ENCODE results near the gene CNN1.

Gene CNN1

DNA sequence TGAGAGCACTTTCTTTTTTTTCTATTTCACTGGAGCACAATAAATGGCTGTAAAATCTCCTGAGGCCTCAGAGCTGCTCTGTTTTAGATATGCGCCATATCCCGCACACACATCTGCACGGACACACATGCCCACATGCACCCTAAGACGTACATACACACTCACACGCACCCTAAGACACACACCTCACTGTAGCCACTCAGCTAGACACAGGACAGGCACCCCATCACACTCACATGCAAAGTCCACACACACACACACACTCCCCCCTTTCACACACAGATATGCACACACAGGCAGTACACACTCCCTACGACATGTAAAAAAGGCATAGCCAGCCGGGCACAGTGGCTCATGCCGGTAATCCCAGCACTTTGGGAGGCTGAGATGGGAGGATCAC, 11.6 kb downstream of the CNN1 start:
- TF ChIP-seq NFIC (IDR thresholded peaks at IDR 0.05) (no peak), EP300 (IDR thresholded peaks at IDR 0.05; ENCODE audit: borderline replicate concordance) (no peak), CEBPB (IDR thresholded peaks at IDR 0.05) (no peak), RAD21 (IDR thresholded peaks at IDR 0.05; ENCODE audit: low read depth) (no peak), CREB1 (IDR thresholded peaks at IDR 0.05; ENCODE audit: low read depth) (no peak), TAF1 (IDR thresholded peaks at IDR 0.05; ENCODE audit: low read depth) (no peak), YY1 (IDR thresholded peaks at IDR 0.05; ENCODE audit: low read depth) (no peak)
- TF ChIP-seq, protein P1, sequence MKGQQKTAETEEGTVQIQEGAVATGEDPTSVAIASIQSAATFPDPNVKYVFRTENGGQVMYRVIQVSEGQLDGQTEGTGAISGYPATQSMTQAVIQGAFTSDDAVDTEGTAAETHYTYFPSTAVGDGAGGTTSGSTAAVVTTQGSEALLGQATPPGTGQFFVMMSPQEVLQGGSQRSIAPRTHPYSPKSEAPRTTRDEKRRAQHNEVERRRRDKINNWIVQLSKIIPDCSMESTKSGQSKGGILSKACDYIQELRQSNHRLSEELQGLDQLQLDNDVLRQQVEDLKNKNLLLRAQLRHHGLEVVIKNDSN (IDR thresholded peaks at IDR 0.05) = no peak
- TF ChIP-seq, protein P2, sequence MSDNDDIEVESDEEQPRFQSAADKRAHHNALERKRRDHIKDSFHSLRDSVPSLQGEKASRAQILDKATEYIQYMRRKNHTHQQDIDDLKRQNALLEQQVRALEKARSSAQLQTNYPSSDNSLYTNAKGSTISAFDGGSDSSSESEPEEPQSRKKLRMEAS (IDR thresholded peaks at IDR 0.05) = no peak
- TF ChIP-seq, protein P3, sequence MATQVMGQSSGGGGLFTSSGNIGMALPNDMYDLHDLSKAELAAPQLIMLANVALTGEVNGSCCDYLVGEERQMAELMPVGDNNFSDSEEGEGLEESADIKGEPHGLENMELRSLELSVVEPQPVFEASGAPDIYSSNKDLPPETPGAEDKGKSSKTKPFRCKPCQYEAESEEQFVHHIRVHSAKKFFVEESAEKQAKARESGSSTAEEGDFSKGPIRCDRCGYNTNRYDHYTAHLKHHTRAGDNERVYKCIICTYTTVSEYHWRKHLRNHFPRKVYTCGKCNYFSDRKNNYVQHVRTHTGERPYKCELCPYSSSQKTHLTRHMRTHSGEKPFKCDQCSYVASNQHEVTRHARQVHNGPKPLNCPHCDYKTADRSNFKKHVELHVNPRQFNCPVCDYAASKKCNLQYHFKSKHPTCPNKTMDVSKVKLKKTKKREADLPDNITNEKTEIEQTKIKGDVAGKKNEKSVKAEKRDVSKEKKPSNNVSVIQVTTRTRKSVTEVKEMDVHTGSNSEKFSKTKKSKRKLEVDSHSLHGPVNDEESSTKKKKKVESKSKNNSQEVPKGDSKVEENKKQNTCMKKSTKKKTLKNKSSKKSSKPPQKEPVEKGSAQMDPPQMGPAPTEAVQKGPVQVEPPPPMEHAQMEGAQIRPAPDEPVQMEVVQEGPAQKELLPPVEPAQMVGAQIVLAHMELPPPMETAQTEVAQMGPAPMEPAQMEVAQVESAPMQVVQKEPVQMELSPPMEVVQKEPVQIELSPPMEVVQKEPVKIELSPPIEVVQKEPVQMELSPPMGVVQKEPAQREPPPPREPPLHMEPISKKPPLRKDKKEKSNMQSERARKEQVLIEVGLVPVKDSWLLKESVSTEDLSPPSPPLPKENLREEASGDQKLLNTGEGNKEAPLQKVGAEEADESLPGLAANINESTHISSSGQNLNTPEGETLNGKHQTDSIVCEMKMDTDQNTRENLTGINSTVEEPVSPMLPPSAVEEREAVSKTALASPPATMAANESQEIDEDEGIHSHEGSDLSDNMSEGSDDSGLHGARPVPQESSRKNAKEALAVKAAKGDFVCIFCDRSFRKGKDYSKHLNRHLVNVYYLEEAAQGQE (IDR thresholded peaks at IDR 0.05; ENCODE audit: low read depth) = no peak

DNA sequence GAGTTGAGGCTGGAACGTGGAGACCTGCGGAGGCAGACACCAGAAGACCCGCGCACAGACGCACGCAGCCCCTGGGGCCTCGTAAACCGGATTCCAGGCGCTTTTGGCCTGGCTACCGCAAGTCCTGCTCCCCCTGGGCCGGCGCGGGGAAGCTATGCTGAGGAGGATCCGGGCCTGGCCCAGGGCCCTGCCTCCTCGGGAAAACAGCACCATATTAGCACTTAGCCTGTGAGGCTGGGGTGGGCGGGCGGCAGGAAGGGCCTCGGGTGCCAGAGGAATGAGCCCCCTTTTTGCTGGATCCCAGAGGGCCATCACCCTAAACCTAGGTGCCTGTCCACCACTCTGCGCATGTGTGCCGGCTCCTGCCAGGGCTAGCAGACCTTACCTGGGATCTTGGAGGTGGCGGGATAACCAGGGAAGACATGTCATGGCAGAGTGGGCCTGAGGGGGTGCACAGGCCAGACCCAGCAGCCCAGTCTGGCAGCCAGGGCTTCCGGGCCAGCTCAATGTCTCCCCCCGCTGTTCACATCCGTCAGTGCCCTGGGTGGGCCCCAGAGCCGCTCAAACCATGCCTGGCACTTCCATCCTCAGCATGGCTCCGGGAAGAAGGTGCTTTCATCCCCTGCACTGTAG, 13.1 kb downstream of the CNN1 start:
- TF ChIP-seq TCF12 (IDR thresholded peaks at IDR 0.05; ENCODE audit: low read depth) (no peak), RAD21 (IDR thresholded peaks at IDR 0.05; ENCODE audit: low read depth) (peak; percentile 38; the same call in 1 of the 2 replicates)

DNA sequence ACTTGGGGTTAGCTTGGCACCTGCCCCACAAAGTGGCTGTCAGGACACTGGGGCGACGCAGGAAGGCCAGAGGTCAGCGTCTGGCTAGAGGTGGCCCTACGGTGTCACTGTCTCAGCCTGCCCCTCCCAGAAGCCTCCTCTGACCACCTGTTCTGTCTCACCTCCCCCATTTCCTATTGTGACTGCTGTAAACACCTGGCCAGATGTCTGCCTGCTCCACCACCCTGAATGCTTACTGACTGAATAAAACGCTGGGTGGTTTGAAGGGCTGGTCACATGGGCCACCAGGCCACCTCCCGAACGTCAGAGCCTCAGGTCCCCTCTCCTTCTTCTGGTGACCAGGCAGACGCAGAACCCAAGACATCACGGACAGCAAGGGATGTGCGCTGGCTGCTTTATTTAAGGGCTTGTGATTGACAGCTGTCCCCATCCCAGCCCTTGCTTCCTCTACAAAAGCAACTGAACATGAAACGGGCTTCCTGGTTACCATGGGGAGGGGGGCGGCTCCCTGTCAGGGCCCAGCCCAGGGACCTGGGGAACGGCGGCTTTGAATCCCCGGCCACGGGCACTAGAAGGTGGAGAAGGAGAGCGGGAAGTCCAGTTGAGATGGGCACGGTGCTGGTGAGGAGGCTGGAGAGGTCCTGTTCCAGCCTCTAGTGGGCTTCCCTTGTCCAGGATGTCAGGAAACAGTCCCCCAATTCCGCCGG, 14.2 kb downstream of the CNN1 start:
- TF ChIP-seq FOXM1 (IDR thresholded peaks at IDR 0.05; ENCODE audit: borderline replicate concordance, low read depth) (no peak), CEBPB (IDR thresholded peaks at IDR 0.05) (no peak), CREB1 (IDR thresholded peaks at IDR 0.05; ENCODE audit: low read depth) (no peak), TAF1 (IDR thresholded peaks at IDR 0.05; ENCODE audit: low read depth) (no peak), TEAD4 (IDR thresholded peaks at IDR 0.05) (no peak), ZBTB7A (IDR thresholded peaks at IDR 0.05; ENCODE audit: low read depth) (no peak), TCF12 (IDR thresholded peaks at IDR 0.05; ENCODE audit: low read depth) (no peak)
- TF ChIP-seq, protein P1 (IDR thresholded peaks at IDR 0.05) = no peak

DNA sequence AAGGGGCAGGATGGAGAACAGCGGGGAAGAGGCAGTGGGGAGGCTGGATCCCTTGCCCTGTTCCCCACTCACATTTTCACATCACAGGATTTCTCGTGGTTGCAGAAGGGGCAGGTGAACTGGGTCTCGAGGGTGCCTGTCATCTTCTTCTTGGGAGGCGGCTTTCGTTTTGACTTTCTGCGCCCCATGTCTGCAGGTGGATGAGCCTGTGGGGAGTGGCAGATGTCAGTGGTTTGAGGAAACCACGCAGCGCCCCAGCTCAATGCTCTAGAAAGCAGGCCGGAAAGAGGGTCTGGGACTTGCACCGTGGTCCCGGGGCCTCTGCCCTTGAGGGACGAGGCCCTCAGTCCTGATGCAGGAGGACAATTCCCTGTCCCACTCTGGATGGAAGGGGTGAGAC, 15.5 kb downstream of the CNN1 start:
- TF ChIP-seq EGR1 (IDR thresholded peaks at IDR 0.05) (no peak), RAD21 (IDR thresholded peaks at IDR 0.05; ENCODE audit: low read depth) (no peak), TCF12 (IDR thresholded peaks at IDR 0.05; ENCODE audit: low read depth) (no peak), TAF1 (IDR thresholded peaks at IDR 0.05; ENCODE audit: low read depth) (no peak), YY1 (IDR thresholded peaks at IDR 0.05; ENCODE audit: low read depth) (no peak), TEAD4 (IDR thresholded peaks at IDR 0.05) (no peak), CEBPB (IDR thresholded peaks at IDR 0.05) (no peak), ZBTB7A (IDR thresholded peaks at IDR 0.05; ENCODE audit: low read depth) (no peak), EP300 (IDR thresholded peaks at IDR 0.05; ENCODE audit: borderline replicate concordance) (no peak), CREB1 (IDR thresholded peaks at IDR 0.05; ENCODE audit: low read depth) (no peak), NFIC (IDR thresholded peaks at IDR 0.05) (no peak), FOXM1 (IDR thresholded peaks at IDR 0.05; ENCODE audit: borderline replicate concordance, low read depth) (no peak)
- TF ChIP-seq, protein P3 (IDR thresholded peaks at IDR 0.05; ENCODE audit: low read depth) = no peak
- TF ChIP-seq, protein P2 (IDR thresholded peaks at IDR 0.05) = no peak
- TF ChIP-seq, protein P1 (IDR thresholded peaks at IDR 0.05) = no peak

DNA sequence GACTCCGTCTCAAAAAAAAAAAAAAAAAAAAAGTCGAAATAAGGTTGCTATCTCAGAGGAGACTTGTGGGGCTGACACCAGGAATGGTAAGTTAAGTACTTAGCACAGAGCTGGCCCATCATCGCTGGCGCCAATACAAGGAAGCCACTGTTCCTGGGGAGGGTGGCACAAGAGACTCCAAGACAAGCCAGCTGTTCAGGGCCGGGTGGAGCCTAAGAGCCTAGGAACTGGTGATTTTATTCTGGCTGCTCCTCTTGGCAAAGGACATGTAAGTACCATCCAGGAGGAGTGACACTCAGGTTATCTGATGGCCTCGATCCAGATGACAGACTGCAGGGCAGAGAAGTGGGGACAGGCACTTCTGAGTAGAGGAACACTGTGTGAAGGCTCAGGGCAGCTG, 16.6 kb downstream of the CNN1 start:
- TF ChIP-seq CREB1 (IDR thresholded peaks at IDR 0.05; ENCODE audit: low read depth) (no peak), CEBPB (IDR thresholded peaks at IDR 0.05) (no peak), FOXM1 (IDR thresholded peaks at IDR 0.05; ENCODE audit: borderline replicate concordance, low read depth) (no peak), EP300 (IDR thresholded peaks at IDR 0.05; ENCODE audit: borderline replicate concordance) (no peak), TAF1 (IDR thresholded peaks at IDR 0.05; ENCODE audit: low read depth) (no peak), NFIC (IDR thresholded peaks at IDR 0.05) (no peak), YY1 (IDR thresholded peaks at IDR 0.05; ENCODE audit: low read depth) (no peak), TEAD4 (IDR thresholded peaks at IDR 0.05) (no peak), ZBTB7A (IDR thresholded peaks at IDR 0.05; ENCODE audit: low read depth) (no peak)
- TF ChIP-seq, protein P2 (IDR thresholded peaks at IDR 0.05) = no peak

Measured in Ishikawa (cell line).